ENCODE data around the gene SDCBP2. TPM values are rescaled to one million over a fixed set of nuclear protein-coding genes. Genes with fewer than 3 reads are reported as not detected.

The SDCBP2 gene
- polyA plus RNA-seq, 2 donors: 137 to 147 TPM

DNA sequence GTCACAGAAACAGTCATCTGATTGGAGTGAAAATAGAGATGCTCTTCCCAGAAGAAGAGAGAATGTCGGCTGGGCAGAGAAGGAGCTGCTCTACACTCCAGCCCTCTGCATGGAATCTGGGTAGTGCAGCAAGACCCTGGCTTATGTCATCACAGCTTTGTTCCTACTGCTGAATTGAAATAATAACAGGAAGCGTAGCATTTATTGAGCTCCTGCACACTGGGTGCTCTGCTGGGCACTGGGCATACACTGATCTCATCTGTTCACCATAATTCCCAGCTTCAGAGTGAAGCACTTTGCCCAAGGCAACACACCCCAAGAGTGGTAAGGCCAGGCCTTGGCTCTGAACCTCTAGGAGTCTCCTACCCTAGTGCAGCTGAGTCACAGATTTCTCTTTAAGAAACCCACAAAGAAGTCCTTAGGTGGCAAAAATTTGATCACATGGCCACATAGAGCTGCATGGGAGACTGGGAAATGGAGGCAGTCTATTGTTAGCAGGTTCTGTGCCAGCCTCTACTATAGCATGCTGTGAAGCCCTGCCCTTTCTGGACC lies 3.9 kb upstream of the SDCBP2 start:
- Histone ChIP-seq H3K4me1 (ENCODE audit: control insufficient read depth in 2 of 2, insufficient read depth in 2 of 2, low read length in 1 of 2) (peaks cover 8 to 35% of the 10 kb centered on the region in 2 donors), H3K4me3 (ENCODE audit: low read depth in 1 of 2, low read length in 2 of 2) (no peak overlapping the region), H3K27ac (ENCODE audit: low read depth in 2 of 2, low read length in 1 of 2) (peak overlapping the region in 1 of 2 donors; percentile 46), H3K9me3 (ENCODE audit: control insufficient read depth in 2 of 2, insufficient read depth in 1 of 2, low read depth in 1 of 2, low read length in 1 of 2) (no peaks in the 10 kb centered on the region), H3K27me3 (ENCODE audit: control insufficient read depth in 1 of 2, insufficient read depth in 2 of 2, low read length in 2 of 2) (no peaks in the 10 kb centered on the region), H3K36me3 (ENCODE audit: control insufficient read depth in 2 of 2, insufficient read depth in 2 of 2, low read length in 1 of 2) (no peaks in the 10 kb centered on the region)
- WGBS, 2 donors: 91 to 96% methylated on average over 2 of the region's 2 CpGs

DNA sequence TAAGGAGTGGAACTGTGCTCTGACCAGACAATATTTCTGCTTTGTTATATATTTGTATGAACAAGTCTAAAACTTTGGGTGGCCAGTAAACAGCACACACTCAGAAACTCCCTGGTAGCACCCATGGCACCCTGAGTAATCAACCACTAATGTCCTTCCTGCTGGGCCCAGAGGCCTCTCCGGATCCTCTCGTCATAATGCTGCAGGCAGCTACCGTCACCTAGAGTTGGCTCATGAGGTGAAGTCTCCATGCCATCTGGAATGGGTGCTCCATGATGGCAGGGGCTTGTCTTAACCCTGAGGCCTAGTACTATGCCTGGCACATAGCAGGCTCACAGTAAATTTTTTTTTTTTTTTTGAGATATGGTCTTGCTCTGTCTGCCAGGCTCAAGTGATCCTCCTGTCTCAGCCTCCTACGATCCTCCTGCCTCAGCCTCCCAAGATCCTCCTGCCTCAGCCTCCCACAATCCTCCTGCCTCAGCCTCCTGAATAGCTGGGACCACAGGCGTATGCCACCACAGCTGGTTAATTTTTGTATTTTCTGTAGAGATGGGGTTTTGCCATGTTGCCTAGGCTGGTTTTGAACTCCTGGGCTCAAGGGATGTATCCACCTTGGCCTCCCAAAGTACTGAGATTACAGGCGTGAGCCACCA lies 3.0 kb upstream of the SDCBP2 start:
- no peaks in the 10 kb centered on the region for H3K27me3 ChIP-seq (ENCODE audit: control insufficient read depth in 1 of 2, insufficient read depth in 2 of 2, low read length in 2 of 2)
- H3K27ac ChIP-seq (ENCODE audit: low read depth in 2 of 2, low read length in 1 of 2): peak overlapping the region in 1 of 2 donors; percentile 96
- H3K36me3 ChIP-seq (ENCODE audit: control insufficient read depth in 2 of 2, insufficient read depth in 2 of 2, low read length in 1 of 2): no peaks in the 10 kb centered on the region
- no peak overlapping the region for H3K4me3 ChIP-seq (ENCODE audit: low read depth in 1 of 2, low read length in 2 of 2)
- H3K4me1 ChIP-seq (ENCODE audit: control insufficient read depth in 2 of 2, insufficient read depth in 2 of 2, low read length in 1 of 2): peaks cover 6 to 38% of the 10 kb centered on the region in 2 donors
- WGBS, 2 donors: 92% methylated on average over 6 of the region's 6 CpGs
- H3K9me3 ChIP-seq (ENCODE audit: control insufficient read depth in 2 of 2, insufficient read depth in 1 of 2, low read depth in 1 of 2, low read length in 1 of 2): no peaks in the 10 kb centered on the region

DNA sequence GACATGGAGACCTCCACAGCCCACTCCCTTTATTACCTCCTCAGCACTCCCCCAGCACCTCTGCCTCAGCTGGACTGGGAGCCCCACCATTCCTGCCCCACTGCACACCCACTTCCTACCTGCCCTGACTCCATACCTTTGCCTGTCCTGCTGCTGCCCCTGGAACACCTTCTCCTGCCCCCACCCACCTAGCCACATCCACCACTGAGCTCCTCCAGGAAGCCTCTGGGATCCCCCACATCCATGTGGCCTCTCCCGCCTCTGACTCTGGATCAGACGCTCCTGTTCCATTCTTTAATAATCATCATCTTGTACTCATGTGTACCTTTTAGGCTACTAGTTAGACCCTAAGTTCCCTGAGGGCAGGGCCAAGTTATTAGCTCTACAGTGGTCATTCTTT lies 2.2 kb upstream of the SDCBP2 start:
- H3K27me3 ChIP-seq (ENCODE audit: control insufficient read depth in 1 of 2, insufficient read depth in 2 of 2, low read length in 2 of 2): no peaks in the 10 kb centered on the region
- H3K36me3 ChIP-seq (ENCODE audit: control insufficient read depth in 2 of 2, insufficient read depth in 2 of 2, low read length in 1 of 2): no peaks in the 10 kb centered on the region
- peak overlapping the region; percentile 95 to 96 for H3K27ac ChIP-seq (ENCODE audit: low read depth in 2 of 2, low read length in 1 of 2)
- H3K4me3 ChIP-seq (ENCODE audit: low read depth in 1 of 2, low read length in 2 of 2): no peak overlapping the region
- H3K4me1 ChIP-seq (ENCODE audit: control insufficient read depth in 2 of 2, insufficient read depth in 2 of 2, low read length in 1 of 2): peaks cover 9 to 36% of the 10 kb centered on the region in 2 donors
- WGBS, 2 donors: 90% methylated on average over 2 of the region's 2 CpGs
- H3K9me3 ChIP-seq (ENCODE audit: control insufficient read depth in 2 of 2, insufficient read depth in 1 of 2, low read depth in 1 of 2, low read length in 1 of 2): no peaks in the 10 kb centered on the region

DNA sequence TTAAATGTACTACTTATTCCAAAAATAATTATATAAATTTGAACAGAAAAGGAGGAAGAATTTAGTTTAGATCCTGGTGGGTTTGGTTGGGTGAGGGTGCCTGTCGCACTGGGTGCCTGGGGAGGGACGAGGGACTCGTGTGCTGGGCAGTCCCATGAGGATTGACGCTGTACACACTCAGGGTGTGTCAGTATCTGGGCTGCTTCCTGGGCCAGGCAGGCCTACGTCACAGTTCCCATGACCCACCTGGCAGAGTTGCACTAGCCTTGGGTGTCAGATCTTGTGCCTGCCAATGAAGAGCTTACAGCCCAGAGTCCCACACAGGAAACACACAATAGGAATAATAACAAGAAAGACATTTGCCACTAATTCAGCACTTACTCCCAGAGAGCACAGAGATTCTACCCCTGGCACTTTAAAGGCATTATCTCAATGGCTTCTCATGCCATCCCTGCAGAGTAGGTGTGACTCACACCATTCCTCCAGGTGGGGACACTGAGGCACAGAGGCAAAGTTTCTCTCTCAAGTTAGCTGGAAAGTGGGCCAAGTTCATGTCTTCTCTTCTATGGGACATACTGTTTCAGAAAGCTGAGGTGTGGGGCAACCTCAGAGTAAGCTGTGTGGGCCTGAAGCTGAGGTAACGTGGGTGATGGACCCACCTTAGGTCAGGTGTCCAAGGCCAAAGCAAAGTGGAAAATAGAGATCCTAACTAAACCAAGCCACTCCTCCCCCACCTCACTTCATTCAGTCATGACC lies 1.3 kb upstream of the SDCBP2 start:
- WGBS, 2 donors: 44 to 46% methylated on average over 6 of the region's 6 CpGs
- peak overlapping the region; percentile 95 to 96 for H3K27ac ChIP-seq (ENCODE audit: low read depth in 2 of 2, low read length in 1 of 2)
- H3K9me3 ChIP-seq (ENCODE audit: control insufficient read depth in 2 of 2, insufficient read depth in 1 of 2, low read depth in 1 of 2, low read length in 1 of 2): no peaks in the 10 kb centered on the region
- H3K4me1 ChIP-seq (ENCODE audit: control insufficient read depth in 2 of 2, insufficient read depth in 2 of 2, low read length in 1 of 2): peaks cover 9 to 36% of the 10 kb centered on the region in 2 donors
- no peaks in the 10 kb centered on the region for H3K27me3 ChIP-seq (ENCODE audit: control insufficient read depth in 1 of 2, insufficient read depth in 2 of 2, low read length in 2 of 2)
- no peak overlapping the region for H3K4me3 ChIP-seq (ENCODE audit: low read depth in 1 of 2, low read length in 2 of 2)
- no peaks in the 10 kb centered on the region for H3K36me3 ChIP-seq (ENCODE audit: control insufficient read depth in 2 of 2, insufficient read depth in 2 of 2, low read length in 1 of 2)

DNA sequence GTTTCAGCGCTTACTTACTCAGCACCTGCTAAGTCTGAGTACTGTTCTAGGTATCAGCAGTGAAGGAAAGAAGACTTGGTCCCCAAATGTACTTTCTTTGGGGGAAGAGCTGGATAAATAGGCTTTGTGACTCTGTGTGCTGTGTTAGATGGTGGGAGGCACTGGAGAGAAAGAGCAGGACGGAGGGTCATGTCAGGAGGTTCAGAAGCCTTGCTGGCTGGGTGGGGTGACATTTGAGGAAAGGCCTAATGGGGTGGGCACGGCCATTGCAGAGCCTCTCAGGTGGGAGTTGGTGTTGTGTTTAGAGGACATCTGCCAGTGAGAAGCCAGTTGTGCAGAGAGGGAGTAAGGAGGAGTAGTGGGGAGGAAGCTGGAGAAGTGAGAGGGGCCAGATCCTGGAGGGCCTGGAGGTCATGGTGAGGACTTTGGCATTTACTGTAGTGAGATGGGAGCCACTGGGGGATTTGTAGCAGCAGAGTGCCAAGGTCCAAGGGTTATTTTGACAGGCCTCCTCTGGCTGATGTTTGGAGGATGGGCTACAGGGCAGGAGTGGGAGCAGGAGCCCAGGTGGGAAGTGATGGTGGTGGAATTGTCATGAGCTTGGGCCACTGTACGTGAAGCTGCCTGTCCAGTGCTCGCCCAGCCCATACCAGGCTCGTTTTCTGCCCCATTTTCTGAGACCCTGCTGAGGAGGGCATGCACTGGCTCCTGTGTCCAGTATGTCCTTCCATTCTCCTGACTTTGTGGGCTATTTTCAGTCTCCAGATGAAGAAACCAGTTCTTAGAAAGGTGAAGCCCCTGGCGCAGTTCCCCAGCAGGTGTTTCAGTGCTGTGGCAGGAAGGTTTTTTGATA lies 886 bp downstream of the SDCBP2 start:
- H3K4me1 ChIP-seq (ENCODE audit: control insufficient read depth in 2 of 2, insufficient read depth in 2 of 2, low read length in 1 of 2): peaks cover 9 to 36% of the 10 kb centered on the region in 2 donors
- no peaks in the 10 kb centered on the region for H3K27me3 ChIP-seq (ENCODE audit: control insufficient read depth in 1 of 2, insufficient read depth in 2 of 2, low read length in 2 of 2)
- H3K9me3 ChIP-seq (ENCODE audit: control insufficient read depth in 2 of 2, insufficient read depth in 1 of 2, low read depth in 1 of 2, low read length in 1 of 2): no peaks in the 10 kb centered on the region
- peak overlapping the region; percentile 46 to 92 for H3K4me3 ChIP-seq (ENCODE audit: low read depth in 1 of 2, low read length in 2 of 2)
- H3K27ac ChIP-seq (ENCODE audit: low read depth in 2 of 2, low read length in 1 of 2): peak overlapping the region; percentile 95 to 97
- H3K36me3 ChIP-seq (ENCODE audit: control insufficient read depth in 2 of 2, insufficient read depth in 2 of 2, low read length in 1 of 2): no peaks in the 10 kb centered on the region
- WGBS, 2 donors: 75 to 76% methylated on average over 7 of the region's 7 CpGs

DNA sequence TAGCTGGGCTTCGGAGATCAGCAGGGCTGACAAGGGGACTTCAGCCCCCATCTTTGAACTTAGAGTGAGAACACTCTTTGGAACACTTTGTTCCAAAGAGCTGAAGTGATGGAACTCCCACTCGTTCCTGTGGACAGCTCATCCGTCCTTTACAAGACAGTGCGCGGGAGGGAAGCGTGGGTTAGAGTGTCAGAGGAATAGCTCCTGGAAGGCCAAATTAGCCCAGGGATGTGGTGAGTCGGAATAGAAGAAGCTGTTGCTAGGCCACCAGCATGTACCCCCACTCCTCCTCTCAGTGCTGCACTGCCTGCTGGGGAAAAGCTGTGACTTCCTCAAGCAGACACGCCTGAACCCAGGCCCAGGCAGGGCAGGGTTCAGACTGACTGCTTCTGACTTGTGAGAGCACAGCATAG lies 1.7 kb downstream of the SDCBP2 start:
- Histone ChIP-seq H3K27me3 (ENCODE audit: control insufficient read depth in 1 of 2, insufficient read depth in 2 of 2, low read length in 2 of 2) (no peaks in the 10 kb centered on the region), H3K36me3 (ENCODE audit: control insufficient read depth in 2 of 2, insufficient read depth in 2 of 2, low read length in 1 of 2) (no peaks in the 10 kb centered on the region), H3K27ac (ENCODE audit: low read depth in 2 of 2, low read length in 1 of 2) (peak overlapping the region; percentile 95 to 100), H3K9me3 (ENCODE audit: control insufficient read depth in 2 of 2, insufficient read depth in 1 of 2, low read depth in 1 of 2, low read length in 1 of 2) (no peaks in the 10 kb centered on the region), H3K4me1 (ENCODE audit: control insufficient read depth in 2 of 2, insufficient read depth in 2 of 2, low read length in 1 of 2) (peaks cover 9 to 36% of the 10 kb centered on the region in 2 donors), H3K4me3 (ENCODE audit: low read depth in 1 of 2, low read length in 2 of 2) (peak overlapping the region; percentile 32 to 92)
- WGBS, 2 donors: 56 to 63% methylated on average over 8 of the region's 8 CpGs

DNA sequence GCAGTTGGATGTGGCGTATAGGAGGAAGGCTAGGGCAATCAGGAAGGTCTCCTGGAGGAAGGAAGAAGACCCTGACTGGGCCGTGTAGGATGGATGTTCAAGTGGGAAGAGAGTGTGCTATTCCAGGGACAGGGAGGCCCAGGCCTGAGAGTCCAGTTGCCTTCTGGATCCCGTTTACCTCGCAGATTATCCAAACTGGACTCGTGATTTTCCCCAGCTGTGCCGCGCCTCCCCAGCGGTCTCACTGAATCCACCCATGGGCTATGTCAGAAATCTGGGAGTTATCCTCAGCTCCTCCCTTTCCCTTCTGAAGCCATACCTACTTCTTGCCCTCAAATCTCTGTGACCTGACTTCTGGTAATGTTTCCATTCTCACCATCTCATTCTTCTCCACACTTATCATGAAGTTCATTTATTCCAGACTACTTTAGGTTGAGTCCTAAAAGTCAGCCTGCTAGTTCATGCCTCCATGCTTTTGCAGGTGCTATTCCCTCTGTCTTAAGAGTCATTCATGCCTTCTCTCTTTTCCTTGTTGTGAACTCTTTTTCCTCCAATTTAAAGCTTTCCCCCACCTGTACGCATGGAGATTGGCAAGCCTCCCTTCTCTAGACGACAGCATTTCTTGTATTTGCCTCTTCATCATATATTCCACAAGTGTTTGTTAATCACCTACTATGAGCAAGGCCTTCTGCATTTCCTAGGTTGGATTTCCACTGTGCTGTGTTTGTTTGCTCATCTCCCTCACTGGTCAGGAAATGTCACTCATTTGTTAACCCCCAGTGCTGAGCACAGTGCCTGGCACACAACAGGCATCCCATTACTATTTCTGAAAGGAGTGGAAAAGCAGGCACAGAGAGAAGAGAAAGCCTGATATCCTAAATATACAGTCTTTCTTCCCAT lies 2.7 kb downstream of the SDCBP2 start:
- Histone ChIP-seq H3K27me3 (ENCODE audit: control insufficient read depth in 1 of 2, insufficient read depth in 2 of 2, low read length in 2 of 2) (no peaks in the 10 kb centered on the region), H3K27ac (ENCODE audit: low read depth in 2 of 2, low read length in 1 of 2) (peak overlapping the region; percentile 95 to 100), H3K36me3 (ENCODE audit: control insufficient read depth in 2 of 2, insufficient read depth in 2 of 2, low read length in 1 of 2) (no peaks in the 10 kb centered on the region), H3K4me1 (ENCODE audit: control insufficient read depth in 2 of 2, insufficient read depth in 2 of 2, low read length in 1 of 2) (peaks cover 9 to 34% of the 10 kb centered on the region in 2 donors), H3K9me3 (ENCODE audit: control insufficient read depth in 2 of 2, insufficient read depth in 1 of 2, low read depth in 1 of 2, low read length in 1 of 2) (no peaks in the 10 kb centered on the region), H3K4me3 (ENCODE audit: low read depth in 1 of 2, low read length in 2 of 2) (peak overlapping the region; percentile 58 to 92)
- 21 to 27% methylated on average over 10 of the region's 10 CpGs for WGBS, 2 donors

DNA sequence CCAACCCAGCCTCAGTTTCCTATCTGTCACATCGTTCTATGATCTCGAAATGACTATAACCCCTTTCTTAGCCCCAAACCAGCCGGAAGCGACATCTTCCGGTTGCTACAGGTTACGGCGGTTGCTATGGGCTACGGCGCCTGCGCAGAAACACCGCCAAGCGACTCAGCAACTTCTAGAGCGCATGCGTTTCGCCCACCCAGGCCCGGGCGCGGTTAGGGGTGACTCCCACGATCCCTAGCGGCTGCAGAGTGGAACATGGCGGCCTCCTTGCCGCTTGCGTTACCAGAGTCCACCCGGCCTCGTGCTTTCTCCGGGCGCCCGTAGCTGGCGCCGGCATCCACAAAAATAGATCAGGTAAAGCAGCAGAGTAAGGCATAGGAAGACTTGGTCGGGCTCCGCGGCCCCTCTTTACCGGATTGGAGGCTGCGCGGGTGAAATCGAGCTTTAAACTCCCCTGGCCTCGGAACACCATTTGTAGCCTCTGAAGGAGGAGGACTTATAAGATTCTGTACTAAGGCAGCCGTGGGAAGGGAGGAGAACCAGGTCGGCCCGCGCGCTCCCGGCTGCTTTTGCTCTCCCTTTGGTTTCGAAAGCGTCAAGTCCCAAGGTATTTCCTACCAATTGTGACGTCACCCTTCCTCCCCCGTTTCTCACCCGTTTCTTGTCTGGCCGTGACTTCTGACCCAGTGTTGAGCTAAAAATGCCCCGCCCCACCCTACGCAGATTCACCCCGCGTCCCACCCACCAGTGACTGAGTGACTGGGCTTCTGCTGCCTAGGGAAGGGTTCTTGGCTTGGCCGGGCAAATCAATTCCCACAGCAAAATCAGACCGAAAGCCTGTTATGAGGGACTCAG lies 3.5 kb downstream of the SDCBP2 start:
- peak overlapping the region; percentile 95 to 100 for H3K27ac ChIP-seq (ENCODE audit: low read depth in 2 of 2, low read length in 1 of 2)
- H3K4me1 ChIP-seq (ENCODE audit: control insufficient read depth in 2 of 2, insufficient read depth in 2 of 2, low read length in 1 of 2): peaks cover 9 to 28% of the 10 kb centered on the region in 2 donors
- peak overlapping the region; percentile 58 to 92 for H3K4me3 ChIP-seq (ENCODE audit: low read depth in 1 of 2, low read length in 2 of 2)
- H3K27me3 ChIP-seq (ENCODE audit: control insufficient read depth in 1 of 2, insufficient read depth in 2 of 2, low read length in 2 of 2): no peaks in the 10 kb centered on the region
- H3K9me3 ChIP-seq (ENCODE audit: control insufficient read depth in 2 of 2, insufficient read depth in 1 of 2, low read depth in 1 of 2, low read length in 1 of 2): no peaks in the 10 kb centered on the region
- no peaks in the 10 kb centered on the region for H3K36me3 ChIP-seq (ENCODE audit: control insufficient read depth in 2 of 2, insufficient read depth in 2 of 2, low read length in 1 of 2)
- 0% methylated on average over 56 of the region's 56 CpGs for WGBS, 2 donors

All from esophagus (tissue), 2 donors.